Right cardiac atrium (tissue), 5 donors: ENCODE data around the gene DNMT1. TPM values are rescaled to one million over a fixed set of nuclear protein-coding genes. Genes with fewer than 3 reads are reported as not detected.

Experiments
- ATAC-seq, 2 donors: fragments of 200-7000 bp; cut with Tn5 transposase; one replicate each; pipeline versions ENCODE4 v1.8.0 to v1.9.1; 2020; ENCODE audit warnings: moderate library complexity in 2 of 2, mild to moderate bottlenecking in 1 of 2
- DNase-seq, 3 donors: peaks; one replicate each; pipeline ENCODE4 v3.0.0-alpha.2; 2020
- H3K27ac ChIP-seq: one replicate; pipeline ENCODE4 v1.5.1; 2013; ENCODE audit warnings: mild to moderate bottlenecking, low read length, control low read depth, moderate library complexity
- H3K27me3 ChIP-seq: one replicate; pipeline ENCODE4 v1.6.1; 2013; ENCODE audit not compliant: control insufficient read depth, insufficient read depth
- H3K4me1 ChIP-seq: one replicate; pipeline ENCODE4 v1.6.1; 2013; ENCODE audit warnings: low read length; ENCODE audit not compliant: control insufficient read depth, insufficient read depth
- H3K4me3 ChIP-seq: one replicate; pipeline ENCODE4 v1.5.1; 2013; ENCODE audit warnings: low read length, control low read depth
- H3K9me3 ChIP-seq: one replicate; pipeline ENCODE4 v1.6.1; 2013; ENCODE audit warnings: low read length; ENCODE audit not compliant: control insufficient read depth
- WGBS: extraction: QIAGEN DNeasy Blood & Tissue Kit; methylation state at CpG from one replicate; pipeline ENCODE4 v1.1.7; 2013; 5-methylcytosine and 5-hydroxymethylcytosine counted together
- intact Hi-C, 4 donors: fragments of 100-400 bp; cut with DNase I; formaldehyde crosslinking; loops; one replicate each; pipeline versions ENCODE4 v1.11.0 to v1.14.0; 2022 to 2023
- polyA plus RNA-seq: library from polyadenylated mRNA; stranded (reverse); fragments of 200-250 nt; gene quantifications from one replicate; pipeline ENCODE4 v1.2.3, GENCODE V29; 2013
- total RNA-seq, 4 donors: library from RNA; stranded (reverse); fragmentation: NEBNext Ultra II Directional; extraction: Animal tissue kit (Norgen Biotek cat#: 25700); gene quantifications; one replicate each; pipeline ENCODE4 v1.2.1, GENCODE V29; 2021
- donor health status: healthy with polysubstance abuse.
- donor health status: DM: no; HTN: yes; CAD: no.
- donor health status: DM: no; HTN: no; CAD: no.
- donor health status: DM: no; HTN: yes; CAD: no; lungs with severe emphysema.
- donor health status: DM: yes; HTN: yes; CAD: no.

Gene DNMT1
- total and polyA plus RNA-seq, 5 donors: 19.3 to 37.2 (median 27.2) TPM

DNA sequence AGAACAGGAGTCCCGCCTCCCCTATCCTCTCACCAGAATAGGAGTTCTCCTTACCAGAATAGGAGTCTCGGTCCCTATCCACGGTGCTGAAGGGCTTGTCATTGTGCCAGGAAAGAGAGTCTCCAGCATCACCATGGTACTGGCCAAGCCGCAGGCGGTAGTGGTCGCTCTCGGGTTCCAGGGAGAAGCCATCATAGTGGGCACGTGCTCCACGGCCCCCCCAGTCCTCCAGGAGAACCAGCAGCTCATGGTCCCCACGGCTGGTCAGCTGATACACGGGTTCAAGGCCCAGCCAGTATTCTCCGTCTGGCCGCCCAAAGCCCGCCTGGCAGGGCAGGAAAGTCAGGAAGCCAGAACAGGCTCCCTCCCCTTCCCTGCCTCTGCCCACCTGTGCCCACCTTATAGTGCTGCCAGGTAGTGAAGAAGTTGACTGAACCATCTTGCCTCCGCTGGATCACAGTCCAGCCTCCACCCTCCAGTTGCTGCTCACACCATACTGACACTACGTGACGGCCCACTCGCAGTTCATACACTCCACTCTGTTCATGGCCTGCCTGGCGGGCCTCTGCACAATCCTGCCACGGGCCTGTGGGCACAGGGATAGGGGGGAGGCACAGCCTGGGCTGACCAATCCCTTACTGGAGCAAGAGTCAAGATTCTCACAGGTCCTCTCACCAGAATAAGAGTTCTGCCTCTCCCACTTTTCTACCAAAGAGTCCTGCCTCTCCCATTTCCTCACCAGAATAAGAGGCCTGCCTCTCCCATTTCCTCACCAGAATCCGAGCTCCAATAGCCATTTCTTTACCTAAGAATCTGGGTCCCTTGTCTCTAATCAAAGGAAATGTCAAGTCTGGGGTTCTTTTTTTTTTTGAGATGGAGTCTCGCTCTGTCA lies 101.2 kb downstream of the DNMT1 start:
- 84% methylated on average over 22 of the region's 22 CpGs for WGBS
- Histone ChIP-seq H3K27ac (no peak overlapping the region), H3K4me3 (no peak overlapping the region), H3K27me3 (no peaks in the 10 kb centered on the region), H3K4me1 (peaks cover 2% of the 10 kb centered on the region), H3K9me3 (no peaks in the 10 kb centered on the region)
- intact Hi-C loops: no loop called here
- DNase-seq: no peak
- ATAC-seq: no peak

DNA sequence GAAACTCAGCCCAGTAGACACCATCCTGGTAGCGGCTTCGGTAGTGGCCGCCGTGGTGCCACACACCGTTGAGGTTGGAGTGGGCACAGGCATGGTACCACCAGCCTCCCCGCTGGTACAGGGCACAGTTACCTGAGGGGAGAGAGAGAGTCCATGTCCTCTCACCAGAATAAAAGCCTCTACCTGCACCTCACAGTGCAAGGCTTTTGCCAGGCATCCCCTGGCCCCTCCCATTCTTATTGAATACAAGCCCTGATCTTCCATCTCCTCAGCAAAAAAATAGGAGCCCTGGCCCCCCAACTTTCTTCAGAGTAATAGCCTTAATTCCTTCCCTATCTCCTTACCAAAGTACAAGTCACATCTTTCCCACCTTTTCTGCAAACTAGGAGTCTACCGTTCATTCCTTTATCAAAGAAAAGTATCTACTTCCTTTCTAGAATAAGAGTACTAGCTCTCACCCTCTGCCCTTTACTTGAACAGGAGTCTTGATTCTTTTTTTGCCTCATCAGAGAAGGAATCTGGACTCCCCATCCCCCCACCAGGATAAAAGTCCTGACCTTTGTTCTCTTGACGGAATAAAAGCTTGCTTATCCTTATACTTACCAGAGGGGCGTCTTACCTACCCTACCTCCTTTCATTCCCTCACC lies 102.0 kb downstream of the DNMT1 start:
- Histone ChIP-seq H3K9me3 (no peaks in the 10 kb centered on the region), H3K4me3 (no peak overlapping the region), H3K27me3 (no peaks in the 10 kb centered on the region), H3K27ac (no peak overlapping the region), H3K4me1 (peaks cover 2% of the 10 kb centered on the region)
- no peak for DNase-seq
- 92% methylated on average over 9 of the region's 9 CpGs for WGBS
- intact Hi-C loops: no loop called here
- ATAC-seq: no peak

DNA sequence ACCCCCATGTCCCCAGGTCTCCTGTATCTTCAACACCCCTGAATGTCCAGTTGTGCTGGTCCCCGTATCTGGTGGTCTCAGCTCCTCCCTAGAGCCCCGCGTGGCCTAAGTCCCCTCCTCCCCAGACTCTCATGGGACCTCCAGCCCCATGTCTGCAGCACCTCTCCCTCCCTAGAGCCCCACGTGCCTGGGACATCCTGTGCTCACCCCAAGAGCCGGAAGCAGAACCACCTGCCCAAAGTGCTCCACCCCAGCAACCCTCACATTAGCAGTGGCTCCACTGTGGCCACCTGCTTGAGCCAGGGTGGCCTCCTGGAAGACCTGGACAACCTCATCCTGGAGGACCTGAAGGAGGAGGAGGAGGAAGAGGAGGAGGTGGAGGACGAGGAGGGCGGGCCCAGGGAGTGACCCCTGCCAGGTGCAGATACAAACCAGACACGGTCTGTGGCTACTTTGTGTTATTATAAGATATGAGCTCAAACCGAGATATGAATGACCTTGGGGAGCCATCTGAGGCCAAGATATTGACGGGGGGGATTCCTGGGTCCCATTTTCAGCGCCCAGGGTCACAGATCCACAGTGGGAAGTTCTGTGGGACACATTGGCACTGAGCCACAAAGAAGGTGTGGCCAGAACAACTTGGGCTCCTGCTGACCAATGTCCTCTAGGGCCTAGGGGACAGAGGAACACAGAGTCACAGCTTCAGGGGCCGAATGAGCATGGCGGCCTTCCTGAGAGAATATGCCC lies 102.7 kb downstream of the DNMT1 start:
- H3K27ac ChIP-seq: no peak overlapping the region
- ATAC-seq: no peak
- no peak overlapping the region for H3K4me3 ChIP-seq
- 77% methylated on average over 13 of the region's 13 CpGs for WGBS
- intact Hi-C loops: no loop called here
- peak in 1 of 3 donors; percentile 60 for DNase-seq
- no peaks in the 10 kb centered on the region for H3K9me3 ChIP-seq
- peaks cover 2% of the 10 kb centered on the region for H3K4me1 ChIP-seq
- no peaks in the 10 kb centered on the region for H3K27me3 ChIP-seq

DNA sequence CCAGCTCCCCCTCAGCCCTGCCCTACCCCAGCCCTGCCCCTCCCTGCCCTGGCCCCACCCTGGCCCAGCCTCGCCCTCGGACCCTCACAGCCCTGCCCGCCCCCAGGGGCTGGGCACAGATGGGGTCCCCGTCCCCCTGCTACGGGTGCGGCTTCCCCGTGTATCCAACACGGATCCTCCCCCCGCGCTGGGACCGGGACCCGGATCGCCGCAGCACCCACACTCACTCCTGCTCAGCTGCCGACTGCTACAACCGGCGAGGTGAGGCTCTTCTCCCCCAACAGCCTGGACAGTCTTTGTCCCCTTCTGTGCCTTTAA lies 103.4 kb downstream of the DNMT1 start:
- intact Hi-C loops: no loop called here

DNA sequence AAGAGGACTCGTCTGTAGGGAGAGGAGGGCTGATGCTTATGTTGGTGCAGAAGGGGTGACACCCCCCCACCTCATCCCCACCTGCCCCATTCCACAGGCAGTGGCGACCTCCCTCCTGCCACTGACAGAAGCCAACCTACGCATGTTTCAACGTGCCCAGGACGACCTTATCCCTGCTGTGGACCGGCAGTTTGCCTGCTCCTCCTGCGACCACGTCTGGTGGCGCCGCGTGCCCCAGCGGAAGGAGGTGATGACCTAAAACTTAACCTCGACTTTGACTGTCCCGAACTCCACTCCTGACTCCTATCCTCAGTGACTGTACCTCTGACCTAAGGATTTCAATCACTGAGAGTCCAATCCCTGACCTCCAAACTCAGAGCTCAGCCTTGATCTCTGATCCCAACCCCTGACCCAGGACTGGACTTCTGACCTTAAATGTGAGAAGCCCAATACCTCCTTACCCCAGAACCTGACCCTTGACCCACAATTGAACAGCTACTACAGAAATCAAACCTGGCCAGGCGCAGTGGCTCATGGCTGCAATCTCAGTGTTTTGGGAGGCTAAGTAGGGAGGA lies 104.9 kb downstream of the DNMT1 start:
- H3K9me3 ChIP-seq: no peaks in the 10 kb centered on the region
- ATAC-seq (no peak), DNase-seq (no peak)
- WGBS: 87% methylated on average over 15 of the region's 15 CpGs
- no peaks in the 10 kb centered on the region for H3K27me3 ChIP-seq
- H3K27ac ChIP-seq: no peak overlapping the region
- intact Hi-C loops: no loop called here
- no peak overlapping the region for H3K4me3 ChIP-seq
- H3K4me1 ChIP-seq: peaks cover 3% of the 10 kb centered on the region

More for the DNA sequence above, 103.4 kb downstream of the DNMT1 start:
- DNase-seq (no peak), ATAC-seq (no peak)
- Histone ChIP-seq H3K9me3 (no peaks in the 10 kb centered on the region), H3K4me3 (no peak overlapping the region), H3K27ac (no peak overlapping the region), H3K27me3 (no peaks in the 10 kb centered on the region), H3K4me1 (peaks cover under 1% of the 10 kb centered on the region)
- 95% methylated on average over 17 of the region's 17 CpGs for WGBS

DNA sequence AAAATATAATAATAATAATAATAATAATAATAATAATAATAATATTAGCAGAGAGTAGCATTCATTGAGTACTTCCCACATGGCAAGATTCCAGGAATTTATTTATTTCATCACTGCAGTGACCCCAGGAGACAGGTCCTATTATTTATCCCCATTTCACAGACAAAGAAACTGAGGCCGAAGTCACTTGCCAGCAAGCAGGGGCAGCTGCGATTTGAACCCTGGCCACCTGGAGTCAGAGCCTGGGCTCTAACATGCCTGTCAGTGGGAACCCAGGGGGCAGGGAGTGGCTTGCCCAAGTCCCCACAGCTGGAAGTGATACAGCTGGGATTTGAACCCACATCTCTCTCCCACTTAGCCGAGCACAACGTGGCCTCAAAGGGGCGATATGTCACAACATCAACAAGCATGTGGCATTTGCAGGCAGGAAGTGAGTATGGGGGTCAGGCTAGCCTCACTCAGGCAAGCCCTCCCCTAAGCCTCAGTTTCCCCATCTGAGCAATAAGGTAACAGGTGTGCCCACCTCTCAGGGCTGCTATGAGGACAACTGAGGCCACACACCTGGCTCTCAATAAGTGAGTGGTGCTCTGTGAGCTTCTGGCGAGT lies 105.7 kb downstream of the DNMT1 start:
- no peak for ATAC-seq
- Histone ChIP-seq H3K4me3 (no peak overlapping the region), H3K27ac (no peak overlapping the region), H3K4me1 (peaks cover 3% of the 10 kb centered on the region), H3K27me3 (no peaks in the 10 kb centered on the region), H3K9me3 (no peaks in the 10 kb centered on the region)
- DNase-seq: no peak
- intact Hi-C loops: no loop called here
- 94% methylated on average over 6 of the region's 6 CpGs for WGBS

DNA sequence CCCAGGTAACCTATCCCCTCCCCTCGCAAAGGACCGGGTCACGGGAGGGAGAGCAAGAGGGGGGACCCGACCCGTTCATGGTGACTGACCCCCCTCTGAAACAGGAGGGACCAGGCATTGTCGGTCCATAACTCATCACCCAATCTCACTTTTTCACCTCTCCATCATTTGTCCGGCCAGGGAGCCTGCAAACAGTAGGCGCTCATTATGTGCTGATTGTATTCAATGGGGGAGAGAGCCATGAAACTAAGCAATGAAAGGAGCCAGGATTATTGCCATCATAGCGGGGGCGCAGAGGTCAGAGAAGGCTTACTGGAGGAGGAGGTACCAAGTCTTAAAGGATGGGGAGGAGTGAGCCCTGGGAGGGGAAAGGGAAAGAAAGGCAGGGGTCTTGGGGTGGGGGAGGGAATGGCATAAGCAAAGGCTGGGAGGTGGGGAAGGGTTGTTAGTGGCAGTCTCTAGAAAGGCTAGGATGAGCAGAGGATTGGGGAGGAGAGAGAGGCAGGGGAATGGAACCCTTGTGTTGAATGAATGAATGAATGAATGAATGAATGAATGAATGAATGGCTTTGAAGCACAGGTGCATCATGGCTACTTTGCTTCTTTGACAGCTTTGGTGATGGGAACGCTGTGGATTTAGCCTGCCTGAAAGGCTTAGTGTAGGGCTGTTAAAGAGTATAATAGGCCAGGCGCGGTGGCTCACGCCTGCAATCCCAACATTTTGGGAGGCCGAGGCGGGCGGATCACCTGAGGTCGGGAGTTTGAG lies 107.3 kb downstream of the DNMT1 start:
- 90% methylated on average over 18 of the region's 18 CpGs for WGBS
- intact Hi-C loops: no loop called here
- H3K27ac ChIP-seq: peak overlapping the region; percentile 72
- peak overlapping the region; percentile 75 for H3K4me3 ChIP-seq
- H3K27me3 ChIP-seq: no peaks in the 10 kb centered on the region
- DNase-seq: no peak
- ATAC-seq: no peak
- H3K9me3 ChIP-seq: no peaks in the 10 kb centered on the region
- H3K4me1 ChIP-seq: peaks cover 3% of the 10 kb centered on the region

DNA sequence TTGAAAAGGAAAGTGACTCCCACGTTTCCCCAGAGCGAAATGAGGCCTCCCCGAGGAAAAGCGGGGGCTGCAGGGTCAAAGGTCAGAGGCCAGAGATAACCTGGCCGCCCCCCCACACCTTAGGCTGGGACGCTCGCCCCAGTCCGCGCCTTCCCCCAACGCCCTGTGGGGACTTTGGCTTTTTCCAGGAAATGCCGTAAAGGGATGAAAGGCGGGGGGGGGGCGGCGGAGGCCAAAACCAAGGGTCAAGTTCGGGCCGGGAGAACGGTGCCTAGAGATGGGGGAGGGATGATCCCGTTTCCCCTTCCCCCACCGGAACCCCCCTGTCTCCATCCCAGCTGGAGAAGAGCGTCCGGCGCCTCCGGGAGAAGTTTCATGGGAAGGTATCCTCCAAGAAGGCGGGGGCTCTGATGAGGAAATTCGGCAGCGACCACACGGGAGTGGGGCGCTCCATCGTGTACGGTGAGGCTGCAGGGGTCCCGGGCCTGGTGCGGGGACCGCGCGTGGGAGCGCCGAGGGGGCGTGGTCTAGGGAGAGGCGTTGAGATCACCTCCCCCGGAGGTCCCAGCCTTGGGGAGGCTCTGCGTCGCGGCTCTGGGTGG lies 108.1 kb downstream of the DNMT1 start:
- Histone ChIP-seq H3K27ac (peak overlapping the region; percentile 72), H3K4me3 (peak overlapping the region; percentile 75), H3K9me3 (no peaks in the 10 kb centered on the region), H3K27me3 (no peaks in the 10 kb centered on the region), H3K4me1 (peaks cover 3% of the 10 kb centered on the region)
- DNase-seq (peak in 2 of 3 donors; percentile 40 to 79), ATAC-seq (peak; percentile 11 to 53)
- intact Hi-C loops: no loop called here
- WGBS: 4% methylated on average over 43 of the region's 43 CpGs

DNA sequence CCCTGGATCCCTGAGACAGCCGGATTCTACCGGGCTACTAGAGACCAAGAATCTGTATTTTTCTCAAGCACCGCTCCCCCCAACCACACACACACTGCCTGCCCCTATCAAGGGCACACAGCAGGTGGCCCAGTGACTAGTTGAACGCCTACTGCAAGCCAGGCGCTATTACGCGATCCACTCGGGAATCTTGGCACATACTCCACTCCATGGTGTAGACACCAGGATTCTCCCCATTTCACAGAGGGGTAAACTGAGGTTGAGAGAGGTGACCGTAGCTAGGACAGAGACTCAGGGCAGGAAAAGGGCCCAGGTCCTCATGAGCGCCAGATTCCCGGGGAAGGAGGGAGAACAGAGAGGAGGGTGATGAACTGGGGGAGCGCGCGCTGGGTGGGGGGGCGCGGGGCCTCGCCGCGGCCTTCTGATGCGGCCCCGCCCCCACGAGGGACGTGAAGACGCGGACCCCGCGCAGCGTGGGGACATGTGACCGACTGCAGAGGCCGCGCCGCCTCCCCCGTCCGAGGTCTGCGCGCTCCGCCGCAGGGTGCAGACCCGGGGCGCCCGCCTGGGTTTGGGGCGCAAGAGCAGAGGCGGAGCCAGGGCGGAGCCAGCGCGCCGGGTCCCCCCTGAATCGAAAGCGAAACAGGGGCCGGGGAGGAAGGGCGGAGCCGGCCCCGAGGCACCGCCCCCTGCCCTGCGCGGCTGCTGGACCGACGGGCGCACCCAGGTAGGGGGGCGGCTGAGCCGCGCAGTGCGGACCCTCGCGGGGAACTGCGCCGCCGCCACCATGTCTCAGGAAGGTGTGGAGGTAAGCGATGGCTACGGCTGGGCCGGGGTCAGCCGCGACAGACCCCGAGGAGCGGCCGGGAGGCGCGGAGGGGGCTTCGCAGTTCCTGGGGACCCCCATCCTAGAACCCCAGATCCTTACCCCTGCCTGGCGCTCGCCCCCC lies 108.8 kb downstream of the DNMT1 start, which contains the start of gene SHFL:
TSS of gene SHFL (plus strand) at position 677 of the 950 bp plus-strand sequence. CDS start at position 788, 111 bp downstream.
- H3K27me3 ChIP-seq: no peaks in the 10 kb centered on the region
- peak within 1 kb of the TSS; percentile 75 for H3K4me3 ChIP-seq
- H3K9me3 ChIP-seq: no peaks in the 10 kb centered on the region
- DNase-seq (peak; percentile 78 to 93 (median 92)), ATAC-seq (peak; percentile 94 to 95)
- peaks cover 3% of the 10 kb centered on the region for H3K4me1 ChIP-seq
- intact Hi-C loops: no loop called here
- WGBS: 5% methylated on average over 81 of the region's 81 CpGs
- H3K27ac ChIP-seq: peak within 1 kb of the TSS; percentile 72
